HL-60 (cell line): Measurements from ENCODE around the gene TSEN34.

Experiments
- CTCF ChIP-seq: IDR thresholded peaks from one replicate; pipeline ENCODE4 v1.5.1; 2011; ENCODE audit warnings: low read length, control low read depth, inconsistent platforms; ENCODE audit not compliant: insufficient read depth
- POLR2AphosphoS5 ChIP-seq: IDR thresholded peaks from 2 replicates; pipeline ENCODE4 v1.6.1; 2012; ENCODE audit warnings: low read depth
- REST ChIP-seq: IDR thresholded peaks from 2 replicates; pipeline ENCODE4 v1.6.1; 2012; ENCODE audit warnings: low read depth; ENCODE audit not compliant: insufficient replicate concordance

GRCh38 chr19:54141356-54141755 is 49.8 kb upstream of the TSEN34 start:
- no peak for TF ChIP-seq REST
- no peak for TF ChIP-seq CTCF
- no peak for TF ChIP-seq POLR2AphosphoS5
